ENCODE measurements around the gene LCN6.

DNA sequence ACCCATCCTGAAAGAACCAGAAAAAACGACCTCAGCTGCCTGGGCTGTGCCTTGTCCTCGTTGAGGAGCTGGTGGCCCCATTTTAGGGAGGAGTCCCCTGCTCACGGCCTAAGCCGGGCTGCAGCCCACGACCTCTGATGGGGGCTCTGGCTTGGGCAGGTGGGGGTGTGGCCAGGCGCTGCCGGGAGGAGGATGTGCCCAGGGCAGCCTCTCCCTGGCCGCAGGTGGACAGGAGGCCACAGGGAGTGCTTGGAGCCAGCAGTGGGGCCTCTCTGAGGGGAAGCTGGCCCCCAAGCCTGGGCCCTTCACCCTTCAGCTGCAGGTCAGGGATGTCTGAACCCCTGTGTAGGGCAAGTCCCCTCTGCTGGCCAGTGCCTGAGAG, 33.4 kb downstream of the LCN6 start:
- TF ChIP-seq POLR2A (IDR thresholded peaks at IDR 0.05), result no peak
- TF ChIP-seq, protein P1, sequence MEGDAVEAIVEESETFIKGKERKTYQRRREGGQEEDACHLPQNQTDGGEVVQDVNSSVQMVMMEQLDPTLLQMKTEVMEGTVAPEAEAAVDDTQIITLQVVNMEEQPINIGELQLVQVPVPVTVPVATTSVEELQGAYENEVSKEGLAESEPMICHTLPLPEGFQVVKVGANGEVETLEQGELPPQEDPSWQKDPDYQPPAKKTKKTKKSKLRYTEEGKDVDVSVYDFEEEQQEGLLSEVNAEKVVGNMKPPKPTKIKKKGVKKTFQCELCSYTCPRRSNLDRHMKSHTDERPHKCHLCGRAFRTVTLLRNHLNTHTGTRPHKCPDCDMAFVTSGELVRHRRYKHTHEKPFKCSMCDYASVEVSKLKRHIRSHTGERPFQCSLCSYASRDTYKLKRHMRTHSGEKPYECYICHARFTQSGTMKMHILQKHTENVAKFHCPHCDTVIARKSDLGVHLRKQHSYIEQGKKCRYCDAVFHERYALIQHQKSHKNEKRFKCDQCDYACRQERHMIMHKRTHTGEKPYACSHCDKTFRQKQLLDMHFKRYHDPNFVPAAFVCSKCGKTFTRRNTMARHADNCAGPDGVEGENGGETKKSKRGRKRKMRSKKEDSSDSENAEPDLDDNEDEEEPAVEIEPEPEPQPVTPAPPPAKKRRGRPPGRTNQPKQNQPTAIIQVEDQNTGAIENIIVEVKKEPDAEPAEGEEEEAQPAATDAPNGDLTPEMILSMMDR (IDR thresholded peaks at IDR 0.05), result no peak
